HG03280 (cell line): ENCODE results near the gene JSRP1.

Source experiments
- ATAC-seq: cut with Tn5 transposase; IDR thresholded peaks from one replicate; pipeline ENCODE4 v1.9.1; 2021; ENCODE audit warnings: mild to moderate bottlenecking, moderate library complexity; ENCODE audit not compliant: unreplicated experiment

The JSRP1 gene, protein sequence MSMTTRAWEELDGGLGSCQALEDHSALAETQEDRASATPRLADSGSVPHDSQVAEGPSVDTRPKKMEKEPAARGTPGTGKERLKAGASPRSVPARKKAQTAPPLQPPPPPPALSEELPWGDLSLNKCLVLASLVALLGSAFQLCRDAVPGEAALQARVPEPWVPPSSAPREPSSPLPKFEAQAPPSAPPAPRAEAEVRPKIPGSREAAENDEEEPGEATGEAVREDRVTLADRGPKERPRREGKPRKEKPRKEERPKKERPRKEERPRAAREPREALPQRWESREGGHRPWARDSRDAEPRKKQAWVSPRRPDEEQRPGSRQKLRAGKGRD

DNA sequence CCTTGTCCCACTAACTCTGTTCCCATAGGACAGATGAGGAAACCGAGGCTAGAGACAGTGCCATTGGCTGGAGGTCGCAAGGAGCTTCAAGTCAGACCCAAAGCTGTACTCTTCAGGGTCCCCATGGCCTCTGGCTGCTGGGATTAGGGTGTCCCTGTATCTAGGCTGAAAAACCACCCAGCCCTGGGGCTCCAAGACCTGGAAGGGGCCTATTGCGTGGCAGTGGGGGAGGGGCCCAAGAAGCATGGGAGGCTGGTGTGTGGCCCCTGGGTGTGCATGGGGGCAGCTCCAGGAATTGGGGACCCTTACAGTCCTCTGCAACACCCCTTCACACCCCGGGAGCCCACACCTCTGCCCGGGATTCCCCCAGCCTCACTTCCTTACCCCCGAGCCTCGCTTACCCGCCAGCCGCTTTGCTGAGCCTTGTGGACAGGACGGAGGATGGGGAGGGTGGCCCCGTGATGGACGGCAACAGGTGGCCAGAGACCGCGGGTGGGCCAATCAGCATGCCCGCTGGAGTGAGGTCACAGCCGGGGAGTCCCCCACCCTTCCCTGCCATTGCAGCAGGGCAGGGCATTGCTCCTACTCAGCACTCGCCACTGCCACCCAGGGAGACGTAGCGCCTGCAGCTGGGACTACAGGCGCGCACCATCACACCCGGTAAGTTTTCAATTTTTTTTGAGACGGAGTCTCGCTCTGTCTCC lies at the start of gene JSRP1:
JSRP1 (minus strand) TSS at position 436 of the 704 bp plus-strand sequence. CDS start 1,103 bp downstream, outside the sequence.
- no peak for ATAC-seq

DNA sequence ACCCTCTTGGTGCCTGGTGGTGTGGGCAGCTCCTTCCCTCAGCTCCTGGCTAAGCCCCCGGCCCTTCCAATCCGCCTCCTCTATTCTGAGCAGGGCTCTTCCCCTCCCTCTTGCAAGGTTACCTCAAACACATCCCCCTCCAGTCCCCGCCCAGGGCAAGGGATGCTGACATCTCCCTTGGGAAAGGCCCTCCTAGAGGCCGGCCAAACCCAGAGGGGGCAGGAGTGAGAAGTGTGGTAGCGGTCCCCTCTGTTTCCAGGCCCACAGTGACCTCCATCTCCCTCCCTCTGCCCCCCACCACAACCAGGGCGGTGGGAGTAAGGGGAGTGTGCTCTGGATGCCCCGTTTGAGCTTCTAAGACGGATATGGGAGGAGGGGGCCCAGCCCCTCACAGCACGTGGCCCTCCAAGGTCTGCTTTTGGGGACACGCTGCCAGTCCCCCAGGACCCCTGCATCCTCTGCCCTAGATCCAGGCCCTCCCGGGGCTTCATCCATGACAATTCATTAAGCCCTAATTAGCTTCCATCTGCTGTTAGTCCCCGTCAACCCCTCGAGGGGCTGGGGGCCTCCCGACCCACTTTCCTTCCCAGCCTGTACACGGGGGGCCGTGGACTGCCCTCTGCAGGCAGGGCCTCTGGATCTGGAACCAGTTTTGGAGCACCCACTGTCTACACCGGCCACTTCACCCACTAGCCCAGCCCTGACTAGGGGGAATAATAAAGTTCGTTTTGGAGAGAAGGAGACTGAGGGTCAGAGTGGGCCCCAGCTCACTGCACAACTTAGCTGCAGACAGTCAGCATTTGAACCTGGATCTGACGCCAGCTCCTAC lies 49.4 kb upstream of the JSRP1 start:
- no peak for ATAC-seq

DNA sequence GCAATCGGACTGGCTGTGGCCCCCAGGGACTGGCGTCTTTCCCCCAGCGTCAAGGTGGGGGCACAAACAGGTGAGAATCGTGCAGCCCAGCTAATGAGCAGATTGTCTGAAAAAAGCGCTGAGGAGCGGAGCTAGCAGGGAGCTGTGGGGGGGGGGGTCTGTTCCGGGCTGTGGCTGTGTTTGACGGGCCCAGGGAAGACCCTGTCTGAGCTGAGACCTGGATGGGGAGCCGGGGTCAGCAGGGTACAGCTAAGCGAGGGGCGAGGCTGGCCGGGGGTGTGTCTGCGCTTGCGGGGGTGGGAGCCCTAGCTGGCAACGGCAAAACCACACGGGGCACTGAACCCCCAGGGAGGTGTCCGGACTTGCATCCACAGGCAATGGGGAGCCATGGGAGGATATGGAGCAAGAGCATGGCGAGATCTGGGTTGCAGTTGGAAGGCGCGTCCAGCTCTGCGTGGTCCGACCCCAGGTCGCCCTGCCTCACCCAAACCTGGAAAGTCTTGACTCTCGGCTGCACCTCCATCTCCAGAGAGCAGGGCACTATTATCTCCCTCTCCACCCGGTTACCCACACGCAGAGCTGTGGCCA lies 47.1 kb upstream of the JSRP1 start:
- ATAC-seq = no peak

DNA sequence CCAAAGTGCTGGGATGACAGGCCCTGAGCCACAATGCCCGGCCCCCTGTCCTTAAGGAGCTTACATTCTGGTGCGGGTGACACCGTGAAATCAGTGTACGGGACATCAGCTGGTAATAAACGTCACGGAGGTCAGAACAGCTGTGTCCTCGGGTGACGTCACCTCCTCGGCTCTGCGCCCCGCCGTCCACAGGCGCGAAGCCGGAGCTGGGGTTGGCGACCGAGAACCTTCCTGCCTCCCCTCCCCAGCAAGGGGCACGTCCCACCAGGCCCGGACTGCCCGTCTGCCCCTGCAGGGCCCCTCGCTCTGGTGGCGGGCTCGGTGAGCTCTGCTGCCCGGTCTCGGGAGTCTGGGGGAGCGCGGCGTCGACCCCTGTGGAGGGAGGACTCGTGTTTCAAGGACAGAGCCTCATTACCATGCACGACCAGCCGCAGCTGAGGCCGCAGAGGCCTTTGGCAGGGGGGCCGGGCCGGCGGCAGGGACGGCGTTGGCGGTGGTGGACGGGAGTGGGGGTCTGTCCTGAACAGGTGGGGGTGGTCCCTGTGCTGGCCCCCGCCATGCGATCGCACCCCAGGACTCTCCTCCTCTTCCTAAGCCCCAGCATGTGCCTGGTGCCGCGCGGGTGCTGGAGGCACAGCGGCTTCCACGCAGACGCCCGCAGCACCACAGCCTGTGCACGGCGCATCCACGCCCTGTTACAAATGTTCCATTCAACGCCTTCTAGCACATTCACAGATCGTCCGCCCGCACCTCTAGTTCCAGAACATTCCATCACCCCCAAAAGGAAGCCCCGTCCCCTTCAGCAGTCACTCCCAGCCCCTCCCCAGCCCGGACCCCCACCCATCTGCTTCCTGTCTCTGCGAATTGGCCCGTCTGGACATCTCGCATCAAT lies 46.3 kb upstream of the JSRP1 start:
- ATAC-seq = no peak

DNA sequence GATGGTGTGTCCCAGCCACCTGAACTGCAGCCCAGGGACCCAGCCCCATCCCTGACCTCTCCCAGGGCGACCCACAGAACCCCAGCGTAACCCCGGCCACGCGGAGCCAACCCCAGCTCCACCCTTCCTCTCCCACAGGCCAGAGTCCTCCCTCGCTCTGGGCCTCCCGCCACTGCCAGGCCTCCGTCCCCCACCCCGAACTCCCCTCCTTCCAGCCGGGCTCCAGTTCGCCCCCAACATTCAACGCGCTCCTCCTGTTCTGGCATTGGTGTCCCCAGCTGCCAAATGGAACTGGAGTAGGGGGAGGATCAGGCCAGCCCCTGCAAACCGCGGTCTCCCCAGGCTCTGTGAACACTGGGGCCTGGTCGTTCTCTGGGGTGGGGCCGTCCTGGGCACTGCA lies 44.3 kb upstream of the JSRP1 start:
- no peak for ATAC-seq

DNA sequence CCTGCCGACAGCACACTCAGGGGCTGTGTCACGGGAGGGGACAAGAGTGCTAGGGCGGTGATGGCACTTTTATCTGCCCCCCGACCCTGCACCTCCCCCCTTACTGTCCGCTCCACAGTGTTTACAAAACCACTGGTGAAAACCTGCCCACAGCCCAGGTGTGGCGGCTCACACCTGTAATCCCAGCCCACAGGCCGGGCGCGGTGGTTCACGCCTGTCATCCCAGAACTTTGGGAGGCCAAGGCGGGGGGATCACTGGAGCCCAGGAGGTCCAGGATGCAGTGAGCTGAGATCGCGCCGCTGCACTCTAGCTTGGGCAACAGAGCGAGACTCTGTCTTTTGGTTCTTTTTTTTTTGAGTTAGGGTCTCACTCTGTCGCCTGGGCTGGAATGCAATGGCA lies 39.9 kb upstream of the JSRP1 start:
- no peak for ATAC-seq

DNA sequence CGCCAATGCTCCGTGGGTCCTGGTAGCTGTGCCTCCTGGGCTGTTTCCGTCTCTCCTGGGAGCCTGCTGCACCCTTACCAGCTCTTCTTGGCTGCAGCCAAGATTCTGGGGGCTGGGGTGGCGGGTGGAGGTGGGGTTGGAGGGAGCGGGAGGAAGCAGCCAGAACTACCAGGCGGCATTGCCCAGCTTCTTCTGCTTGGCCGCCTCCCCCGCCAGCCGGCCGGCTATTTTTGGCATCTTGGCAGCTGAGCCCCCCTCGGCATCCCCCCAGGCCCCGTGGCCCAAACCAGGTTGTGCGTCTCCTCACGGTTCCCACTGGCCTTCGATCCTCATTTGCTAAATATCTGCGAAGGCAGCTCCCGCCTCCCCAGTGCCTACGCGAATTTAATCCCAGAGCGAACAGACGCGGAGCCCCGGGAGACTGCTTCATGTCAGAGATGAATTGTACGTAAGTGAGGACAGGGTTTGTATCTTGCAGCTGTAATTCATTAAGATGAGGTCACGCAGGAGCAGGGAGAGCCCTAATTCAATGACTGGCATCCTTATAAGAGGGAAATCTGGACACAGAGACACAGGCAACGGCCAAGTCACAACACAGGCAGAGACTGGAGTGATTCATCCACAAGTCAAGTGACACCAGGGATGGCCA lies 38.6 kb upstream of the JSRP1 start:
- no peak for ATAC-seq

DNA sequence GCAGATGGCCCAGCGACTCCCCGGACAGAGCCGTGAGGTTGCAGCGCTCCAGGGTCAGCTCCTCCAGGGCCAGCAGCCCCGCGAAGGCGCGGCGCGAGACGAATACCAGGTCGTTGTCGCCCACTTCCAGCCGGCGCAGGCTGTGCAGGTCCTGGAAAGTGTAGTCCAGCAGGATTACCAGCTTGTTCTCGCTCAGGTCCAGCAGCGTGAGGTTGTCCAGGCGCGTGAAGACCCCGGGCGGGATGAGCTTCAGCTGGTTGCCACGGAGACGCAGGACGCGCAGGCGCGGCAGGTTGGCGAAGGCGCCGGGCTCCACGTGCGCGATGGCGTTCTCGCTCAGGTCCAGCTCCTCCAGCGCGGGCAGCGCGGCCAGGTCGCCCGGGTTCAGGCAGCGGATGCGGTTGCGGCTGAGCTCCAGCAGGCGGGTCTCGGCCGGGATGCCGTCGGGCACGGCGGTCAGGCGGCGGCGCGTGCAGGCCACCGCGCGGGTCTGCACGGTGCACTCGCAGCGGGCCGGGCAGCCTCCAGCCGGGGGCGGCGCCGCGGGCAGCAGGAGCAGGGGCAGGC lies 35.1 kb upstream of the JSRP1 start:
- ATAC-seq = no peak

DNA sequence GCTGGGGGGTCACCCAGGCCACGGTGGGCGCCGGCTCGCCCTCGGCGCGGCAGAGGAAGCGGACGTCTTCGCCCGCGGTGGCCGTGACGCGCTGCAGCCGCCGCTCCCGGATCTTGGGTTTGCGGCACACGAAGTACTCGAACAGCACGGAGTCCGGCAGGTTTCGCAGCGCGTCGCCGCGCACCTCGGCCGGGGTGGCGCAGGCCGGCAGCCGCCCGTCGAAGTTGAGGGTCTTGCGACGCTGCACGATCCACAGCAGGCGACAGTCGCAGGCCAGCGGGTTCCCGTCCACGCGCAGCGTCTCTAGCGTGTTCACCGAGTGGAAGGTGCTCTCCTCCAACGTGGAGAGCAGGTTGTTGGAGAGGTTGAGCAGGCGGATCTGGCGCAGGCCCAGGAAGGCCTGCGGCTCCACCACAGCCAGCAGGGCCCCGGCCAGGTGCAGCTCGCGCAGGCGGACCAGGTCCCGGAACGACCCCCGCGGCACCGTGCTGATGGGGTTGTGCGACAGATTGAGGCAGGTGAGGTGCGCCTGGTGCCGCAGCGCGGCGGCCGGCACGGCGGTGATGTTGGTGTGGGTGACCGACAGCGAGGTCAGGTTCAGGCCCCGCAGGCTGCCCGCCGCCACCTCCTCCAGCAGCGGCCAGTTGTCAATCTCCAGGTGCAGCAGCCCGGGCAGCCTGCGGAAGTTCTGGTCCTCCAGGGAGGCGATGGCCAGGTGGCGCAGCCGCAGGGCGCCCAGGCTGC lies 34.4 kb upstream of the JSRP1 start:
- ATAC-seq = no peak

DNA sequence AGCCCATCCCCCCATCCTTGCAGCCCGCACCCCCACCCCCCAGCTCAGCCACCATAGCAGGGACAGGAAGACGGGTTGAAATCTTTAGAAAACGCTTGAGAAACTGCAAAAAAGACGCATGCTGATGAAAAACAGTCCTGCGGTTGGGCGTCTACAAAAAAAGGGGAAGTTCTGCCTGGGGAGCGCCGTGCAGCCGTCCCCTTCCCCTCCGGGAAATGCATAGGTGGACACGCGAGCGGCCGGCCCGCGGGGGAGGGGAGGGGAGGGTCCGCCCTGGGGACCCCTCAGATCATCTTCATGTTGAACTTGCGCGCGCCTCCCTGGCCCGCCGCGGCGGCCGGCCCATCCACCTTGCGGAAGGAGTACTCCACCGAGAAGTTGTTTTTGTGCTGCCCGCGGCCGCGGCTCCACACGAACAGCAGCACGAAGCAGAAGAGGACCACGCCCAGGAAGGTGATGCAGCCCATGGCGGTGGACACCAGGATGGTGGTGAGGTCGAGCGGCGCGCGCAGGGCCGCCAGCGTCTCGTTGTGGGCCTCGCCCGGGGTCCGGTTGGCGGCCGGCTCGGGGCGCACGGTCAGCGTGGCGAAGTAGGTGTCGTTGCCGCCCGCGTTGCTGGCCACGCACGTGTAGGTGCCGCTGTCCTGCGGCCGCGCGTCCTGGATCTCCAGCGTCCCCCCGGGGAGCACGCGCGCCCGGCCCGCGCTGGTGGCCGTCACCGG lies 33.7 kb upstream of the JSRP1 start:
- ATAC-seq = no peak

DNA sequence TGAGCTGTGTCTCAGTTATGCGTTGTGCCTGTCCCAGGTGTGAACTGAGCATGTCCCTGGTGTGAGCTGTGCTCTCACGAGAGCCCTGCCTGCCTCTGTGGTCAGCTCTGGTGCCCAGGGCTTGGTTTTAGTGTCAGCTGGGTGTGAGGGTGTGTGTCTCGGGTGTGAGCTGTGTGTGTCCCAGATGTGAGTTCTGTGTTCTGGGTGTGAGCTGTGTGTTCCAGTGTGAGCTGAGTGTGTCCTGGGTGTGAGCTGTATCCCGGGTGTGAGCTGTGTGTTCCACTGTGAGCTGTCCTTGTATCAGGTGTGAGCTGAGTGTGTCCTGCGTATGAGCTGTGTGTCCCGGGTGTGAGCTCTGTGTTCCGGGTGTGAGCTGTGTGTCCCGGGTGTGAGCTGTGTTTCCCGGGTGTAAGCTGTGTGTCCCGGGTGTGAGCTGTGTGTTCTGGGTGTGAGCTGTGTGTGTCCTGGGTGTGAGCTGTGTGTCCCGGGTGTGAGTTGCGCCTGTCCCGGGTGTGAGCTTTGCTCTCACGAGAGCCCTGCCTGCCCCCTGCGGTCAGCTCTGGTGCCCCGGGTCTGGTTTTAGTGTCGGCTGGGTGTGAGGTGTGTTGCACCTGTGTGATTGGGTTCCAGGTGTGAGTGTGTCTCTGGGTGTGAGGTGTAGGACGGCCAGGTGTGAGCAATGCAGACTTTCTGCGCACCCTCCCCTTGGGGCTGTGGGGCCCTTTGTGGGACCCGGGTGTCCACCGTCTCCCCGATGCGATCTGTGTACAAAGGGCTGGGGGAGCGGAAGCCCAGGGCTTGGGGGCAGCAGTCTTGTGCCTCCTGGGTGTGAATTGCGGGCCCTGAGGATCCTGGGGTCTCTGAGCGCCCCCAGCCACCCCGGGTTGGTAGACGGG lies 32.8 kb upstream of the JSRP1 start:
- ATAC-seq = no peak

DNA sequence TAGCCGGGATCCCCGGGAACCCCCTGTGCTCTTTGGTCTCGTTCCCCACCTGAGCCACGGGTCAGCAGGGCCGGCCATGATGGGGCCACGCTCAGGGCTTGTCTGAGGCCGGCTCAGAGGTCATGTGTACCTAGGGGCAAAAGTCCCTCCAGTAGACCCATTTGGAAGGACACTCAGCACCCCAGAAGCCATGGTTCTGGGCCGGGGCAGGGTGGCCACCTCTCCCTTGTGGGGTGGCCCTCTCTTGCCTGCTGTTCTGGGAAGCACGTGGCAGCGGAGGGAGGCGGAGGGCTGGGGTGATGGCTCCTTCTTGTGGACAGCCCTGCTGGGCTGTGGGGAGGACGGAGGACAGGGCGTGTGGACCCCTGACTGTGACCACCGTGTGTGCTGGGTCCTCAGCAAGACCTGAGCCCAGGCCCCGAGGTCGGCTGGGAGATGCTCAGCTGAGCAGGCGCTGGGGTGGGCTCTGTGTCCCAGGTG lies 32.2 kb upstream of the JSRP1 start:
- ATAC-seq = no peak

DNA sequence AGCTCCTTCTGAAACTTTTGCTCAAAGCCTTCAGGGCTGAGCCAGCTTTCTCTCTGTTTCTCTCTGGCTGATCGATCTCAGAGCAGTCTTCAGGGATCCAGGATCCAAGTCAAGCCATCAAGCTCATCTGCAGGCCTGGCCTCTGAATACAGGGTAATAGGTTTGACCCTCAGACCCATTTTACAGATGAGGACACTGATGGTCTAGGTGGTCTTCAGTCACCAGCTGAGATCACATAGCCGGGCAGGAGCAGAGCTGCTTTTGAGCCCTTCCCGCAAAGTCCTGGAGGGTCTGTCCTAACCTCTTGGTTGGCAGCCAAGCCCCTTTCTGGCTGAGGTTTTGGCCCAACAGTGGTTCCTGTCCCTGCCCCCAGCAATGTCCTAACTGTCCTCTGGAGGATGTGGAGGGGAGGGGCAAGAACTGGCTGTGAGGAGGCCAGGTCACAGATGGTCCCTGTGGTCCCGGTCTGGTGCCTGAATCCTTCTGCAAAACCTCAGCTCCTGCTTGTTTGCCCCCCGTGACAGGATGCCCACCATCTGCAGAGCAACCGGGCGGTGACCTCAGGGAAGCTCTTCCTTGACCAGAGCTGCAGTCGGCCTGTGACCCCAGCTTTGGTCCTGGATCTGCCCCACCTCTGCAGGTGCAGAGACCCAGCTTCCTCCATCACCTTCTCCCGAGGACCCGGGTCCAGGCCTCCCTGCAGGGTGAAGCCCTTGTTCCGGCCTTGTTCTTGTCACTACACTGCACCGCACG lies 31.5 kb upstream of the JSRP1 start:
- no peak for ATAC-seq

DNA sequence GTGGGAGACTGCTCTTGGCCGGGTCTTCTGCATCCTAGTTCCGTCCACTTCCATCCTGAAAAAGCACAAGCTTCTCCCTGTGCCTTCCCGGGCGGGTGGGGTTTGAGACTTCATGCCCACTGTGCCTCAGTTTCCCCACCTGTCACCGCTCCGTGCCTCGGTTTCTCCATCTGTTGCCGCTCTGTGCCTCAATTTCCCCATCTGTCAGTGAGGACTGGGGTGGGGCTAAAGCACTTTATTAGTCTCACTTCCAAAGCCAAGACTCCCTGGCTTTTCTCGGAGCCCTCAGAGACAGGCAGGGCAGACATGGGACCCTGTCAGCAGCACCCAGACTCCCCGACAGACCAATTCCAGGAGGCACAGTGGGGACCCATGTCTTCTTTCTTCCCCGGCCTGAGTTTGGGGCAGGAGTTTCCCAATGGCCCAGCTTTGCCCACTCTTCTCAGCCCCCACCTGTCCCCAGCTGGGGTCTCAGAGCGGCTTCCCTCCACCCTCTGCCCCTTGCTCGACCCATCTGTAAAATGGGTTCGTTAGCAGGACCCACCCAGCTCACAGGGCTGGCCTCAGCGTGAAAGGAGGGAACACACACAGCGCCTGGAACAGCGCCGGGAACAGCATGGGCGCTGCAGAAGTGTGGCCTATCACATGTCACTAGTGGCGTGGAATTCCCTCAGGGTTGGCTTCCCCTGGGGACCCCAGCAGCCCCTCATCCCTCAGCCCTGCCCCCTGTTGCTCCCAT lies 30.4 kb upstream of the JSRP1 start:
- no peak for ATAC-seq

DNA sequence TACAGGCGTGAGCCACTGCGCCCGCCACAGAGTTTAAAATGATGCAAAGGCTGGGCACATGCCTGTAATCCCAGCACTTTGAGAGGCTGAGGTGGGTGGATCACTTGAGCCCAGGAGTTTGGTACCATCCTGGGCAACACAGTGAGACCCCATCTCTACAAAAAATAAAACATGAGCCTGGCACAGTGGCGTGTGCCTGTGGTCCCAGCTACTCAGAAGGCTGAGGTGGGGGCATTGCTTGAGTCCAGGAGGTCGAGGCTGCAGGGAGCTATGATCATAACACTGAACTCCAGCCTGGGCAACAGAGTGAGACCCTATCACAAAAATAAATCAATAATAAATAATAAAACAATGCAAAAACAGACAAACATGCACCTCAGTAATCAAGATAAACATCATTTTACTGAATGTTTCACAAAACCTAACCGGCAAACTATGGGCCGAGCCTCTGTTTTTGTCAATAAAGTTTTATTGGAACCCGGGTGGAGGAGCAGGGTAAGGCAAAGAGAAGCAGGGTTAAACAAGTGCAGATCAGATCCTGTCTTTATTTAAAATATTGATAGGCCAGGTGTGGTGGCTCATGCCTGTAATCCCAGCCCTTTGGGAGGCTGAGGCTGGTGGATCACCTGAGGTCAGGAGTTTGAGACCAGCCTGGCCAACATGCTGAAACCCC lies 27.8 kb upstream of the JSRP1 start:
- no peak for ATAC-seq
